Left ventricle myocardium inferior (tissue), 1 donor: ENCODE results near the gene TFAP2D. TPM values are rescaled to one million over a fixed set of nuclear protein-coding genes. Genes with fewer than 3 reads are reported as not detected.

Experiments used
- DNase-seq: peaks from one replicate; pipeline ENCODE4 v3.0.0-alpha.2; 2020
- H3K27ac ChIP-seq: fragments of 200-600 bp; replicated peaks from 2 replicates; pipeline ENCODE4 v1.8.0; 2021
- H3K27me3 ChIP-seq: fragments of 200-600 bp; 2 replicates; pipeline ENCODE4 v1.8.0; 2021; ENCODE audit warnings: low read depth
- H3K36me3 ChIP-seq: fragments of 200-600 bp; 2 replicates; pipeline ENCODE4 v1.8.0; 2021
- H3K4me1 ChIP-seq: fragments of 200-600 bp; 2 replicates; pipeline ENCODE4 v1.8.0; 2021
- H3K4me3 ChIP-seq: fragments of 200-600 bp; 2 replicates; pipeline ENCODE4 v1.8.0; 2021; ENCODE audit warnings: mild to moderate bottlenecking, moderate library complexity
- H3K9me3 ChIP-seq: fragments of 200-600 bp; replicated peaks from 2 replicates; pipeline ENCODE4 v1.8.0; 2021
- intact Hi-C: fragments of 100-400 bp; cut with micrococcal nuclease; formaldehyde crosslinking; loops from one replicate; pipeline ENCODE4 v1.11.0; 2022
- total RNA-seq: library from RNA; stranded (reverse); fragmentation: NEBNext Ultra II Directional; extraction: Animal tissue kit (Norgen Biotek cat#: 25700); gene quantifications from one replicate; pipeline ENCODE4 v1.2.1, GENCODE V29; 2021
- TF ChIP-seq, protein P1 (sequence below): fragments of 200-600 bp; IDR thresholded peaks from 2 replicates; pipeline ENCODE4 v1.8.0; 2021; ENCODE audit warnings: antibody characterized with exemption, mild to moderate bottlenecking, borderline replicate concordance
- donor health status: DM: no; HTN: yes; CAD: no; lungs with severe emphysema.

Gene TFAP2D
- total RNA-seq, 1 donor from 2014 or later: not detected

DNA sequence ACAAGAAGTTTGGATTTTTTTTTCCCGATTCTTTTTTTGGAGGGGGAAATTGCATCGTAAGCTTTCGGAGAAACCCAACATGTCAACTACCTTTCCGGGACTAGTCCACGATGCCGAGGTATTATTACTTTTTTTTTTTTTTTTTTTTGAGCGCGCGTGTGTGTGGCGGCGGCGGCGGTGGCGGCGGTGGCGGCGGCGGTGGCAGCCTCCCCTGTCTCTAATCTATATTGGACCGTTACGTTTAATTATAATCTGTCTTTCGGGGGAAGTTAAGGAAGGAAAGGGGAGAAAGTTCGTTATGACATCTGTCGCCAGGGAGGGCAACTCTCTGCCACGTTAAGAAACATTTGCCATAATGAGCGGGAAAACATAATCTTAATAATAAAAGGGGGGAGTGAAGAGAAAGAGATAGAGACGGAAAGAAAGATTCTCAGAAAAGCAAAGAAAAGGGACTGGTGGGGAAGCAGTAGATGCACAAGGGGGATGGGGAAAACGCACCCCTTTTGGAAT is 706 bp downstream of the TFAP2D start:
- intact Hi-C loops: no loop called here

GRCh38 chr6:50714487-50715379 is 1.4 kb downstream of the TFAP2D start:
- H3K36me3 ChIP-seq: no peaks in the 10 kb centered on the region
- no peak overlapping the region for H3K27ac ChIP-seq
- no peaks in the 10 kb centered on the region for H3K9me3 ChIP-seq
- TF ChIP-seq, protein P1, sequence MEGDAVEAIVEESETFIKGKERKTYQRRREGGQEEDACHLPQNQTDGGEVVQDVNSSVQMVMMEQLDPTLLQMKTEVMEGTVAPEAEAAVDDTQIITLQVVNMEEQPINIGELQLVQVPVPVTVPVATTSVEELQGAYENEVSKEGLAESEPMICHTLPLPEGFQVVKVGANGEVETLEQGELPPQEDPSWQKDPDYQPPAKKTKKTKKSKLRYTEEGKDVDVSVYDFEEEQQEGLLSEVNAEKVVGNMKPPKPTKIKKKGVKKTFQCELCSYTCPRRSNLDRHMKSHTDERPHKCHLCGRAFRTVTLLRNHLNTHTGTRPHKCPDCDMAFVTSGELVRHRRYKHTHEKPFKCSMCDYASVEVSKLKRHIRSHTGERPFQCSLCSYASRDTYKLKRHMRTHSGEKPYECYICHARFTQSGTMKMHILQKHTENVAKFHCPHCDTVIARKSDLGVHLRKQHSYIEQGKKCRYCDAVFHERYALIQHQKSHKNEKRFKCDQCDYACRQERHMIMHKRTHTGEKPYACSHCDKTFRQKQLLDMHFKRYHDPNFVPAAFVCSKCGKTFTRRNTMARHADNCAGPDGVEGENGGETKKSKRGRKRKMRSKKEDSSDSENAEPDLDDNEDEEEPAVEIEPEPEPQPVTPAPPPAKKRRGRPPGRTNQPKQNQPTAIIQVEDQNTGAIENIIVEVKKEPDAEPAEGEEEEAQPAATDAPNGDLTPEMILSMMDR: no peak
- H3K4me1 ChIP-seq: no peaks in the 10 kb centered on the region
- H3K27me3 ChIP-seq: peaks cover 95% of the 10 kb centered on the region
- H3K4me3 ChIP-seq: no peak overlapping the region
- intact Hi-C loops: no loop called here
- no peak for DNase-seq

More for the DNA sequence above, 706 bp downstream of the TFAP2D start:
- H3K27me3 ChIP-seq: peaks cover 95% of the 10 kb centered on the region
- no peak for DNase-seq
- no peaks in the 10 kb centered on the region for H3K4me1 ChIP-seq
- TF ChIP-seq, protein P1: no peak
- no peaks in the 10 kb centered on the region for H3K9me3 ChIP-seq
- H3K27ac ChIP-seq: no peak overlapping the region
- H3K4me3 ChIP-seq: no peak overlapping the region
- no peaks in the 10 kb centered on the region for H3K36me3 ChIP-seq

GRCh38 chr6:50716899-50717509 is 3.7 kb downstream of the TFAP2D start:
- no peak overlapping the region for H3K27ac ChIP-seq
- no peaks in the 10 kb centered on the region for H3K9me3 ChIP-seq
- H3K36me3 ChIP-seq: no peaks in the 10 kb centered on the region
- no peak for DNase-seq
- intact Hi-C loops: no loop called here
- H3K27me3 ChIP-seq: peaks cover 93% of the 10 kb centered on the region
- H3K4me3 ChIP-seq: no peak overlapping the region
- TF ChIP-seq, protein P1: no peak
- H3K4me1 ChIP-seq: no peaks in the 10 kb centered on the region

- intact Hi-C loops: no loop called here
- H3K9me3 ChIP-seq: no peaks in the 10 kb centered on the region
- H3K4me3 ChIP-seq: no peak overlapping the region
- TF ChIP-seq, protein P1: no peak
- H3K4me1 ChIP-seq: no peaks in the 10 kb centered on the region
- H3K27me3 ChIP-seq: peaks cover 93% of the 10 kb centered on the region
- no peak for DNase-seq
- H3K27ac ChIP-seq: no peak overlapping the region
- H3K36me3 ChIP-seq: no peaks in the 10 kb centered on the region
Observed at GRCh38 chr6:50717734-50718457, 4.6 kb downstream of the TFAP2D start.

DNA sequence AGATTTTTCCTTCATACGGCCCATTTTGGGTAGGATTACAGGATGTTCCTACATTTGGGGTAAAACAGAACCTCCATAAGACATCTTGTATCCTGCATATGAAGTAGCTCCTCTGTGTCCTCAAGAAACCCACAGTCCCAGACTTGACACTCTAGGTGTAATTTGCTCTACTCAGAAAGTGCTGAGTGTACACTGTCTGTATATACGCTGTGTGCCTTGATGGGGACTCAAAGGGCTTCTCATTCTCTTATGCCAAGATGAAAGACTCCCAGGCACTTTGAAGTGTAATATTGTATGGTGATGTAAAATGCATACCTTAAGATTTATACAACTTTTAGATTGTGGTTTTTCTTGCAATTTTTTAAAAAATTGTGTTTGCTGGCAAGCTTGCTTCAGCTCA is 5.2 kb downstream of the TFAP2D start:
- intact Hi-C loops: no loop called here

More for the DNA sequence above, 5.2 kb downstream of the TFAP2D start:
- no peaks in the 10 kb centered on the region for H3K4me1 ChIP-seq
- peaks cover 93% of the 10 kb centered on the region for H3K27me3 ChIP-seq
- no peaks in the 10 kb centered on the region for H3K36me3 ChIP-seq
- no peaks in the 10 kb centered on the region for H3K9me3 ChIP-seq
- H3K27ac ChIP-seq: no peak overlapping the region
- no peak overlapping the region for H3K4me3 ChIP-seq
- DNase-seq: no peak
- TF ChIP-seq, protein P1: no peak
